Kidney capillary endothelial cell (primary cell): ENCODE results near the gene PFDN4.

Source experiments
- DNase-seq: peaks from one replicate; pipeline ENCODE4 v3.0.0-alpha.2; 2018; ENCODE audit warnings: low spot score

The PFDN4 gene

DNA sequence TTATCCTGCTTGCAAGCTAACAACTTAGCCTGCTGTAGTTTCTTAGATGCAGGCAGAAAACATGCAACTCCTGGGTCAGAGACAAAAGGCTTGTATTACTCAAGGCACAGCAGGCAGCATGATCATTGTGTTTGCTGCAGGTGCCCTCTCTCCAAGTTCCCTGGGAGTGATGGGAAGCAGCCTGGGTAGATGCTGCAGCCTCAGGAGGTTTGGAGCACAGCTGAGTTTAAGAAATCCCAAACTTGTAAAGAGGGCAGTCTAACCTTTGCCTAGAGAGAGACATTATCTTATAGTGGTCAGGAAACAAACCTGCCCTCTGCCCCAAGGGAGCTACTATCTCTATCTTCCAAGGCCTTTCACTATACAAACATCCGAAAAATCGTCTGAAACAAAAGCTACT lies 61.1 kb downstream of the PFDN4 start:
- DNase-seq, result no peak
